ENCODE data around the gene GPR18.
"Not testable (repeated sequence)": the region's sequence is repeated elsewhere in the genome, so short reads cannot be mapped to it uniquely, and the experiment has no call there.

Gene GPR18

DNA sequence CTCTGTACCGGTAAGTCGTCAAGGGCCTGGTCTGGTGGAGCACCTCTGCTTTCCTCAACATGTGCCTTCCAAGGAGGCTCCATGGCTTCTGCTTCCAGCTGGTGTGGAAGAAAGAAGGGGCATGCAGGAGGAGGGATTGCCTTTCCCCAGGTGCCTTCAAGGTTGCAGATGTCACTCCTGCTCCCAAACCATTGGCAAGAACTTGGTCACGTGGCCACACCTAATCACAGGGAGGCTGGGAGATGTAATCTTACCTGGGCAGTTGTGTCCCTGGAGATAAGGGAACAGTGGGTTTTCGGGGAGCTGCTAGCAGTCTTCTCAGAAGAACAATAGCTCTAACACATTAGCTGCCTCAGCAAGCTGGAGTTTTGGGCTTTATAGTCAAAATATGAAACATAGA is 9.7 kb upstream of the GPR18 start:
- DNase-seq (ENCODE audit: low read depth in 2 of 2): no peak

DNA sequence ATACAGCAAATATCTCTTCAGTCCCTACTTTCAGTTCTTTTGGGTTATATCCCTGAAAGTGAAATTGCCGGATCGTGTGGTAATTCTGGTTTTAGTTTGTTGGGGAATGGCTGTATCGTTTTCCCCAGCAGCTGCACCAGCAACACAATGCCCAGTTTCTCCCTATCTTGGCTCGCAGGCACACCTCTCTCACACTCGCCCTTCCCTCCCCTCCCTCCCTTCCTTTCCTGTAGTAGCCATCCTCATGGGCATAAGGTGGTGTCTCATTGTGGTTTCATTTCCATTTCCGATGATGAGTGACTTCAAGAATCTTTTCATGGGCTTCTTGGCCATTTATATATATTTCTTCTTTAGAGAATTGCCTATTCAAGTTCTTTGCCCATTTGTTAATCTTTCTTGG is 8.6 kb upstream of the GPR18 start:
- DNase-seq (ENCODE audit: low read depth in 2 of 2): no peak

DNA sequence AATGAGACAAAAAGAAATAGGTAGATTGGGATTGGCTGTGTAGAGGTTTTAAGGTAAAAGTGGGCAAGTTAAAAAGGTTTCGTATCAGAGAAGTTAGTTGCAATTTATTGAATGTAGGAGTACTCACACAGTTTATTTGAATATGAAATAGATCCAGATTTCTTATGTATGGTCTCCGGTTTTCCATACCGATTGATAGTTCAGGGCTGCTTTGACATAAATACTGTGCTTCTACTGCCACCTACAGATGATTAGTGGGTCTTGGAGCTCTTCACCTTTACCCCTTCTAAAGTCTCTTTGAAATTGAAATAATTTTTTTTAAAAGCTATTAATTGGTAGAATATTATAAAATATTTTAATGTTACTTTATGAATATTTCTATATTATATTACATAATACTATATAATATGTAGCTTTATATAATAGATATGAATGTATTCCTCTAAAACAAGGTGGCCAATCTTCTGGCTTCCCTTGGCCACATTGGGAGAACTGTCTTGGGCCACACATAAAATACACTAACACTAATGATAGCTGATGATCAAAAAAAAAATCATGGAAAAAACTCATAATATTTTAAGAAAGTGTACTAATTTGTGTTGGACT is 7.7 kb upstream of the GPR18 start:
- DNase-seq (ENCODE audit: low read depth in 2 of 2): no peak

DNA sequence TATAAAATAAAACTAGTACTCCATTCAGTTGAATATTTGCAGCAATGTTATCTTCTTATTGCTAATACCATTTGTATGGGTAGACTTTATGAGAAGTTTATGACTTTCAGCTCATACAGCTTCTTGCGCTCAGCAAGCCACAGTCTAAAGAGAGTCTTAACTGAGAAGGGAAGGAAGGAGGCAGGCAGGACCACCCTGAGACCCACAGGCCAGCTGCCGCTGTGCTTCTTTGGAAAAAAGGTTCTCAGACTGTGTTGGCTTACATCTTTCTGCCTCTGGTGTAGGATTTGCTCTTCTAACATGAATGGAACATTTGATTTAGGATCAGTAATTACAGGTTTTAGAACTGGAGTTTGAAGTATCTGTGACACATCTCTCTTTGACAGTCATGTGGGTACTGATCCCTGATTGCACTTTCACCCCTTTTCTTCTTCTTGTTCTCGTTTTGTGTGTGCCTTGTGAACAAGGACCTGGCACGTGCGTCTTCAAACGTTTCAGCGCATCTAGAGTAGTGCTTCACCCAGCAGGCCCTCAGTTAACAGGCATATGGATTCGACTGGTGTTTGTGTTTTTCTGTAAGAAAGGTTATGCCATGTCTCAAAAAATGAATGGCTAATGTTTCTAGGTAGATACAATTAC is 7.1 kb upstream of the GPR18 start:
- DNase-seq (ENCODE audit: low read depth in 2 of 2): no peak

DNA sequence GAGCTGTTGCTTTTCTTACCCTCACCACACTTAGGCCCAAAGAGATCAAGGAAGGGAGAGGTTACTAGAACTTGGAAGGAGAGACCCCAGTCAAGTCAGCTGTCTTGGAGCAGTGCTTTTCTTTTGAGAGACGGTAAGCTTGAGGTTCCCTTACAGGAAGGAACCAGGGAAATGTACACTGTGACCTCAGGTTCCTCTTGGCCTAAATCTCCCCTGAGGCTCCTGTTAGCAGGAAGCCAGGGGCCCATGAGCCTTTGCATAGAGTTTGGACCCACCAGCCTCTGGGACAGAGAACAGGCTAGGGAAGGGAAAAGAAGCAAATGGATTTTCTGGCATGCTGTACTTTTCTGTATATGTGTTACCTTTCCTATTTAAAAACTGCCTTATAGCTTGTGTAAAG is 5.9 kb upstream of the GPR18 start:
- DNase-seq (ENCODE audit: low read depth in 2 of 2): no peak

DNA sequence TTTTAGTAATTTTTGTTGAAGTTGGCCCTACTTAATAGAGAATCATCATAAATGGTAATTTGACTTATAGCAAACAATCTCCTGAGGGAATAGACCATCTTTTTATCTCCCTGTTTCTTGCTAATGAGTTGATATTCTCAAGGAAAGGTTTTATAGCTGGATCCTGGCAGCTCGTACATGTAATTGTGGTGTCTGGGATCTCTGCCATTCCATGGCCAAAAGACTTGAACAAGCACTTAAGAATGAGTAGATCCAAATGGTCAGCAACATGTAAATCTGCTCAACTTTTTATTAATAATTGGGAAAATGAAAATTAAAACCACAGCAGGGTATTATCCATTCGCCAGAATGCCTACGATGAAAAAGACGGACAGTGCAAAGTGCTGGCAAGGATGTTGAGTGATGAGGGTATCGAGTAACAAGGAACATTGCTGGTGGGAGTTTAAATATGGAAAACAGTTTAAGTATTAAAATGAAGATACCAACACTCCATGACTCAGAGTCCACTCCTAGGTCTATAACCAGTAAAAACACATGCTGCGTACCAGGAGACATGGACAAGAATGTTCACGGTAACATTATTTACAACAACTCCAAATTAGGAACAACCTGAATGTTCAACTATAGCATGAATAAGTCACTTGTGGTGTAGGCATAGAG is 5.1 kb upstream of the GPR18 start:
- DNase-seq (ENCODE audit: low read depth in 2 of 2): no peak

DNA sequence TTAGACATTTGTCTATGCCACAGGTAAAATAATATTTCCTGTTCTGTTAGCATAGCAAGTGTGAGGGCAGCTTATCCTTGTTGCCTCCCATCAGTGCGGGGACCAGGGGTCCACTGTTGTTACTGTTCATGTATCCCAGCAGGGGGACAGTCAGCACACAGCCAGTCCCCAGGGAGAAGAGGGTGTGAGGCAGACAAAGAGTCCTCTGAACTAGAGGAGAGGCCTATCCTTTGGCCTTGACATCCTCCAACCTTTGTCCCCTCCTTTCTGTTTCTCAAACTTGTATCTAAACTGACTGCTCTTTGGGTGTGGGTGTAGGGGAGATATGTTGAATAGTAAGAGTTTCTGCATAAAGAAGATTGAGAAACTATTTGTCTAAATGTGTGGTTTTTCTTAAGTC is 2.9 kb upstream of the GPR18 start:
- no peak for DNase-seq (ENCODE audit: low read depth in 2 of 2)

DNA sequence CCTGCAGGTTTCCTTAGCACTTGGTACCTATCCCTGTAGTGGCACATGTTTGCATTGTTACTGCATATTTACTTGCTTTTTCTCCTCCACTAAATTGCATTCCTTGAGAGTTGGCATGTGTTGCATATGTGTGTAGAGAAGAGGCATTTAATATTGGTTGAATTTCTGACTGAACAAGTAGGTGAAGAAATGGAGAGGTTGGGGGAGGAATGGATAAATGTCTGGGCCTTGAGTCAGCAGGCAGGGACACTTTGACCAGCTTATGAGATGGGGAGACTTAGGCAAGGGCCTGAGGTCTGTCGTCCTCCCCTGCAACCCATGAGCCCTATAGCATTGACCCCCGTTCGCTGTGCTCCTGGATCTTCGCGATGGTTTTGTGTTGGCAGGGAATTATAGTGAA is 2.0 kb upstream of the GPR18 start:
- no peak for DNase-seq (ENCODE audit: low read depth in 2 of 2)

DNA sequence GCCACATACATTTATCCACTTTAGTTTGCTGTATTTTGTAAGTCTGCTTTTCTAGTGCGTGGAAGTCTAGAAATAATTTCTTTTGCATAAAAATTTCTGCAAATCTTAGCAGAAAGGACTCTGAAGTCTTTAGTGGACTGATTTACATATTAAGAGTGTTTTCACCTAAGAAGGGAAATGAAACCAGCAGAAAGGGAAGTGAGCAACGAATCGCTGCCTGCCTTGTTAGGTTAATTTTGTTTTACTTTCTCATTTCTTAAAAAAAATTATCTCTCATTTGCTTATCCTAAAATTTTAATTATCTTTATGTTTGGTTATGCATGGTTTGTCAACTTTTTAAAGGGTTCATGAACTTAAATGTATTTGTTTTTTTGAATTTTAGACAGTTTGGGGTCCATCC is 767 bp upstream of the GPR18 start:
- no peak for DNase-seq (ENCODE audit: low read depth in 2 of 2)

DNA sequence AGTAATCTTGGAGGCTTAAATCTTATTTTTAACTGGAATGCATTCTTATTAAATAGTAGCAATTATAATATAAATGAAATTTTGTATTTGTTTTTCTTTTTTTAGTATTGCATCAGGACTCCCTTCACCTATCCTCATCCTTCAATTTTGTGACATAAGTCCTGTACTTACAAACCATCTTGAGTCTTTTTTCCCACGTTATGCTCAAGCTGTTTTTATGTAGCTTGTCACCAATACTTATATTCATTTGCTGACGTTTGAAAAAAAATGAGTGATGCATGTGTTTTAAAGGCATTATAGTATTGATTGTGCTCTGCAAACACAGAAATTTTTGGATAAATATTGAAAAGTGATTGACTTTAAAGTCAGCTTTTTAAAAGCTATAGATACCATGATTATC is 888 bp downstream of the GPR18 start:
- no peak for DNase-seq (ENCODE audit: low read depth in 2 of 2)

DNA sequence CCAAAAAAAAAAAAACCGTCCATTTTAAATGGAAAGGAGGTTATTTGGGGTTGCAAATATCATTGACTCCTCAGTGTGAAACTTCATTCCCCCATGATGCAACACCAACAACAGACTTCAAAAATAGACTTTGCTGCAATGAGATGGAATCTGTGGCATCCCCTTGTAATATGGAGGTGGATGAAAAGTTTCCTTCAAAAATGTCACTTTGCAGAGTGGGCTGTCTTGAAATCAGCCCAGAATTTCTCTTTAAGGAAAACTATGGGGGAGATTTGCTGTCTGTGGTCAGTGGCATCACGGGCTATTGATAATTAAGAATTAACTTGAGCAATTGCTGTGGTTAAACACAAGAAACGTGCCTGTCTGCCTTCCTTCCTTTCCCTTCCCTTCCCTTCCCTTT is 1.5 kb downstream of the GPR18 start:
- no peak for DNase-seq (ENCODE audit: low read depth in 2 of 2)

DNA sequence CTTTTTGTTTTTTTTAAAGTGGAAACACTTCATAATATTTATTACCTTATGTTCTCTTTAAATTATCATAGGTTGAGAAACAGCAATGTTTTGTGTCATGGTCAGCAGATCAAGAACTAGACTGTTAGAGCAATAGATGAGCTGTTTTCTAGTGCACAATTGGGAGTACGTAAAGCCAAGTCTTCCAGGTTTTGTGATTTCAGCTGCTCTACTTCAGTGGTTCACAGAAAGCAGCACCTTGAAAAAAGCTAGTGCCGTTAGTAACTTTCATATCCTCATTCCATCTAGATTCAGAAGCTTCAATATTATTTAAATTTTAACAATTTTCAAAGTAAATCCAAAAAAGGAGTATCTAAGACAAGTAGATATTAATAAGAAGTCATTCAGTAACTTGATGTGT is 1.9 kb downstream of the GPR18 start:
- no peak for DNase-seq (ENCODE audit: low read depth in 2 of 2)

DNA sequence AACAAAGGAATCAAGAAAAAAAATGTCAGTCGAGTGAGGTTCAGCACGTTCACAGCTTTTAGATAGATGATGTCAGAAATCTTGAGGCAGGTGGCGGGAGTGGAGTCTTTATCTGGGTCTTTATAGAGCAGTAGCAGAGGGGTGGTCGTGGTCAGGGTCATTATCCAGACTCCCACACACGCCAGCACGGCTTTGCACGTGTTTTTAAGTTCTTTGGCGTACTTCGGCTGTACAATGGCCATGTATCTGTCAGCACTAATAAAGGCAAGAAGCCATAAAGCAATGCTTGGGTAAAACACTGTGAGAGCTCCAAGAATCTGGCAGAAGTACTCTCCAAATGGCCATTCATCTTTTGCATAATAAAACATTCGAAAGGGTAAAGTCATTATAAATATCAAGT is 2.9 kb downstream of the GPR18 start:
- DNase-seq (ENCODE audit: low read depth in 2 of 2): no peak

DNA sequence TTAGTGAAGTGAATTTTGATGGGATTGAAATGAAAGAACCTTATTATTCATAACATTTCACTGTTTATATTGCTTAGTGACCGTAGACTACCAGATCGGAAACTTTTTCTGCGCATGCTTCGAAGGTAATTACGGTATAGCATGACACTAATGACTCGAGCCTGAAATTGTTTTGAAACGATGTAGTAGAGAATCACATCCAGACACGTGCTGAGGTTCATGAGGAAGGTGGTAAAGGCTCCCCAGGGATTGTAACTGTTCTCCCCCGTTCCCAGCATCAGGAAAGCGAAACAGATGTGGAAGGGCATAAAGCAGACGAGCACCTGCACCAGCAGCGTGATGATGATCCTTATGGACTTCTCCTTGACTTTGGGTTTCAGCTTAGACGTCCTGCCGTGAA is 3.3 kb downstream of the GPR18 start:
- no peak for DNase-seq (ENCODE audit: low read depth in 2 of 2)

DNA sequence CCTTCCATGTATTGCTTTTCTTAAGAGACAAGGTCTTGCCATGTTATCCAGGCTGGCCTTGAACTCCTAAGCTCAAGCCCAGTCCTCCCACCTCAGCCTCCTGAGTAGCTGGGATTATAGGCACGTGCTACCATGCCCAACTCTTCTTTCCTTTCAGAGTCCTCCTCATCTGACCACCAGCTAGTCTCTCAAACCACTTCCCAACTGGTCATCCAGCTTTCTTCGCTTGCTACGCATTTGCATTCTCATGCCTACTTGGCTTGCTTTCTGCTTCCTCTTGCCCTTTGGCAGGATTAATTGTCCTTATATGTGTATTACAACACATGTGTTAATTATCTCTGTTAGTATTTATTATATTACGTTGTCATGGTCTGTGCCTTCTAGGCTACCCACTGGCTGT is 6.3 kb downstream of the GPR18 start:
- no peak for DNase-seq (ENCODE audit: low read depth in 2 of 2)

DNA sequence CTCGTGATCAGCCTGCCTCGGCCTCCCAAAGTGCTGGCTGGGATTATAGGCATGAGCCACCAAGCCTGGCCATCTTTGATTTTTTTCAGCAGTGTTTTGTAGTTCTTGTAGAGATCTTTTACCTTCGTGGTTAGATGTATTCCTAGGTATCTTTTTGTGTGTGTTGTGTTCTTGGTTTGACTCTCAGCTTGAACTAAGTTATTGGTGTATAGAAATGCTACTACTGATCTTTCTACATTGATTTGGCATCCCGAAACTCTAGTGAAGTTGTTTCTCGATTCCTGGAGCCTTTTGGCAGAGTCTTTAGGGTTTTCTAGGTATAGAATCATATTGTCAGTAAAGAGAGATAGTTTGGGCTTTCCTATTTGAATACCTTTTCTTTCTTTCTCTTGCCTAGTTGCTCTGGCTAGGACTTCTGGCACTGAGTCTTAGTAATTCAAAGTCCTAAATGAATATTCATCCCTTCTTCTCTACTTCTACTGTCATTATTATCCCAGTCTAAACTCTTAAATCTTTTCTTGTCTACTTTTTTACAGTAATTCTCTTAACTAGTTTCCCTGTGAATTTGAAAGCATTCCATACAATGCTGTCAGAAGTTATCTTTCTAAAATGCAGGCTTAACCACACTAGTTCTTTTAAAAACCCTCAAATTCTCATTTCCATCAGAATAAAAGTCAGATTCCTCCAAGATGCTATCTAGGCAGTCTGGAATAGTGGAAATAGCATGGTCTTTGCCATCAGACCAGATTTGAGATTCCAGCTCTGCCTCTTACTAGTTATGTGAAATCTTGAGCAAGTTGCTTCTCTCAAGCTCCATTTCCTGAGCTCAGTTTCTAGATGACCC is 7.0 kb downstream of the GPR18 start:
- no peak for DNase-seq (ENCODE audit: low read depth in 2 of 2)

DNA sequence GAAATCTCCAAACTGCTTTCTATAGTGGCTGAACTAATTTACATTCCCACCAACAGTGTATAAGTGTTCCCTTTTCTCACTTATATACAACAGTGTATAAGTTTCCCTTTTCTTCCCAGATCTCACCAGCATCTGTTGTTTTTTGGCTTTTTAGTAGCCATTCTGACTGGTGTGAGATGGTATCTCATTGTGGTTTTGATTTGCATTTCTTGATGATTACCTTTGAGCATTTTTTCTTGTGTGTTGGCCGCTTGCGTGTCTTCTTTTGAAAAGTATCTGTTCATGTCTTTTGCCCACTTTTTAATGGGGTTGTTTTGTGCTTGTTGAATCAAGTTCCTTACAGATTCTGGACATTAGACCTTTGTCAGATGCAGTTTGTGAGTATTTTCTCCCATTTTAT is 8.6 kb downstream of the GPR18 start:
- DNase-seq (ENCODE audit: low read depth in 2 of 2): not testable (repeated sequence)

DNA sequence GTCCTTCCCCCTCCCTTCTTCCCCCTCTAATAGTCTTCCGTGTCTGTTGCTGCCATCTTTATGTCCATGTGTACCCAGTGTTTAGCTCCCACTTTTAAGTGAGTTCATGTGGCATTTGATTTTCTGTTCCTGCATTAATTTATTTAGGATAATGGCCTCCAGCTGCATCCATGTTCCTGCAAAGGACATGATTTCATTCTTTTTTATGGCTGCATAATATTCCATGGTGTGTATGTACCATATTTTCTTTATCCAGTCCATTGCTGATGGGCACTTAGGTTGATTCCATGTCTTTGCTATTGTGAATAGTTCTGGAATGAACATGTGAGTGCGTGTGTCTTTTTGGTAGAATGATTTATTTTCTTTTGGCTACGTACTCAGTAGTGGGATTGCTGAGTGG is 9.0 kb downstream of the GPR18 start:
- DNase-seq (ENCODE audit: low read depth in 2 of 2): not testable (repeated sequence)

DNA sequence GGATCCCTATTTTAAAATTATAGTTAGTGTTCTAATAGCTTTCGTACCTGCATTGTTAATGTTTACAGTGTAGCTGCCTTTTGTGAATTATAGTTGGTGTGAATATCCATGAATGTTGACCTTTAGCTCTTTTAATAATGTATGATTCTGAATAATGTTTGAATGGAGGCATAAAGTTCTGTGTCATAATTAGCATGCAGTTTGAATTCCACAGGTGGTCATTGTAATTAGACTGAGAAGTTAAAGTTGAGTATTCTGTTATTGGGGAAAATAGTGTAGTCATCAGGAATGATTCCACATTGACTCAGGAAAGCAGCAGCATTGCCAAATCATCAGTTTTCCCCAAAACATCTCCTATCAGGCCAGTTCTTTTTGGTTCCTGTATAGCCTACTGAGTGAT is 12.1 kb downstream of the GPR18 start:
- no peak for DNase-seq (ENCODE audit: low read depth in 2 of 2)

DNA sequence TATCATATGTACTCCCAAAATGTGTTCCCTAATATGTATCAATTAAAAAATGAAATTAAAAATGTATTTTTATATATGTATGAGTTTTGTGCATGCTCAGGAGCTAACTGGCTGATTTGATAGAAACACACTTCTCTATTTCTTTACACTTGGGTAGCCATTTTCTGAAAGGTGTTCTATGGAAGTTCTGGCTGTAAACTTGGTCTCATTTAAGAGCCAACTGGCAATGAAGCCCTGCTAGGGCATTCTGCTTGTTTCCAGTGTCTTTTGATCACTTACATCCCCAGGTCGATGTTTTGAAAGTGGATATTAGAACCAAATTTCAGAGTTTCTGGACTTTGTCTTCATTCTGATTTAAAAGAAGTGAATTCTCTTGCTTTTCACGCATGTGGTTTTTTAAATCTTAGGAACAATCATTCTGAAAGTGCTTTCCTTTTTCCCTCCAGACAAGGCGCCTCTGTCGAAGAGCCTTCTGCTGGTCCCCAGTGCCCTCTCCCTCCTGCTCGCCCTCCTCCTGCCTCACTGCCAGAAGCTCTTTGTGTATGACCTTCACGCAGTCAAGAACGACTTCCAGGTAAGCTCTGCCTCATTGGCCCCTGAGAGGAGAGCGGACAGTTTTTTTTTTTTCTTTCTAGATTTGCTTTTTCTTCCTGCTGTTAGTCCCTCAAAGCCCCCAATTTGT is 20.1 kb downstream of the GPR18 start:
- no peak for DNase-seq (ENCODE audit: low read depth in 2 of 2)

DNA sequence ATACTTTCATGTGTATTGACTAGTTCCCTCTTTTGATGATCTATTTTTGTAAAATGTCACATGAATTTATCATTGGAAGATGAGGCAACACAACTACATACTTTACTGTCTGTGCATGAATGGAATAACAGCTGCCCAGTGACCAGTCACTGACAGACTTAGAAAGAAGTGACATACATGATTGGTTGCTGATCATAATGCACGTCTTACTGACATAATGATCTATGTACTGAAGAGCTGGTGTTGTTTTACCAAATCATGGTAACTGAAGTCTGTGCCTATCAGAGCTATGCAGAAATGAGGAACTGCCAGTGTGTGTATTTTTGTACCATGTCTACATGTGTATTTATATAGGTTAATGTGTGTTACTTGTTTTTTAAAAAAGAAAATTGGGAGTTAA is 26.5 kb downstream of the GPR18 start:
- DNase-seq (ENCODE audit: low read depth in 2 of 2): no peak

DNA sequence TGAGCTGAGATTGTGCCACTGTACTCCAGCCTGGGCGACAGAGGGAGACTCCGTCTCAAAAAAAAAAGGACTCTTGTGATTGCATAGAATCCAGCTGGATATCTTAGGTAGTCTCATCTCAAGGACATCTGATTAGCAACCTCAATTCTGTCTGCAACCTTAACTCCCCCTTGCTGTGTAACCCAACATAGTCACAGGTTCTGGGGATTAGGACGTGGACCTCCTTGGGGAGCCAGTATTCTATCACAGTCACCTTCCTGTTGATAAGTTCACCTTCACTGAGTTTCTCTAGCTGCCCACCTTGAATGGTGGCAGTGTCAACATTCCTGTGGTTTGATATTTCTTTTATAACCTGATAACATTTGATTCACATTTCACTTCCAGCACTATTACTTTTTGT is 27.2 kb downstream of the GPR18 start:
- no peak for DNase-seq (ENCODE audit: low read depth in 2 of 2)

All from stimulated activated CD8-positive, alpha-beta memory T cell treated with anti-CD3 and anti-CD28 coated beads, Interleukin-7, amount 100 ng/mL, for 1 hour (primary cell).